Thoracic aorta (tissue), 2 donors: Measurements from ENCODE around the gene EZH1. TPM values are rescaled to one million over a fixed set of nuclear protein-coding genes. Genes with fewer than 3 reads are reported as not detected.

ENCODE experiments used
- ATAC-seq: fragments of 150-250 bp; one replicate; pipeline ENCODE4 v1.8.0; 2017; ENCODE audit warnings: low read depth; ENCODE audit not compliant: insufficient number of reproducible peaks, low FRiP score
- DNase-seq: peaks from one replicate; pipeline ENCODE4 v3.0.0-alpha.2; 2020; ENCODE audit warnings: low spot score
- H3K27ac ChIP-seq, 2 donors: fragments of 200-600 bp; sonication (generic); 1 replicate in 1 of 2; 2 replicates in 1 of 2; pipeline ENCODE4 v1.5.1; 2016; ENCODE audit warnings: mild to moderate bottlenecking in 2 of 2, moderate library complexity in 2 of 2
- H3K27me3 ChIP-seq: fragments of 200-600 bp; sonication (generic); replicated peaks from 2 replicates; pipeline ENCODE4 v1.6.0; 2016; ENCODE audit warnings: mild to moderate bottlenecking; ENCODE audit not compliant: insufficient read depth
- H3K36me3 ChIP-seq: fragments of 200-600 bp; sonication (generic); one replicate; pipeline ENCODE4 v1.5.1; 2016
- H3K4me1 ChIP-seq, 2 donors: fragments of 200-600 bp; sonication (generic); 1 replicate in 1 of 2; 2 replicates in 1 of 2; pipeline versions ENCODE4 v1.5.1 to v1.6.0; 2016; ENCODE audit warnings: low read depth in 2 of 2, mild to moderate bottlenecking in 1 of 2; ENCODE audit not compliant: control insufficient read depth in 1 of 2
- H3K4me3 ChIP-seq: fragments of 200-600 bp; sonication (generic); 2 replicates; pipeline ENCODE4 v1.5.1; 2016; ENCODE audit warnings: mild to moderate bottlenecking
- H3K9me3 ChIP-seq: fragments of 200-600 bp; sonication (generic); 2 replicates; pipeline ENCODE4 v1.5.1; 2016
- total RNA-seq, 2 donors: library from RNA; depleted of rRNA; stranded (reverse); fragments of >200 nt; gene quantifications; one replicate each; pipeline versions ENCODE4 v1.1.0 to v1.2.3, GENCODE V29; 2016
- TF ChIP-seq, protein P1 (sequence below): fragments of 200-600 bp; sonication (generic); IDR thresholded peaks from one replicate; pipeline ENCODE4 v1.5.1; 2019; ENCODE audit warnings: antibody characterized with exemption

The EZH1 gene
- 10 to 100 TPM; 66.3 to 75.2 TPM for total RNA-seq

DNA sequence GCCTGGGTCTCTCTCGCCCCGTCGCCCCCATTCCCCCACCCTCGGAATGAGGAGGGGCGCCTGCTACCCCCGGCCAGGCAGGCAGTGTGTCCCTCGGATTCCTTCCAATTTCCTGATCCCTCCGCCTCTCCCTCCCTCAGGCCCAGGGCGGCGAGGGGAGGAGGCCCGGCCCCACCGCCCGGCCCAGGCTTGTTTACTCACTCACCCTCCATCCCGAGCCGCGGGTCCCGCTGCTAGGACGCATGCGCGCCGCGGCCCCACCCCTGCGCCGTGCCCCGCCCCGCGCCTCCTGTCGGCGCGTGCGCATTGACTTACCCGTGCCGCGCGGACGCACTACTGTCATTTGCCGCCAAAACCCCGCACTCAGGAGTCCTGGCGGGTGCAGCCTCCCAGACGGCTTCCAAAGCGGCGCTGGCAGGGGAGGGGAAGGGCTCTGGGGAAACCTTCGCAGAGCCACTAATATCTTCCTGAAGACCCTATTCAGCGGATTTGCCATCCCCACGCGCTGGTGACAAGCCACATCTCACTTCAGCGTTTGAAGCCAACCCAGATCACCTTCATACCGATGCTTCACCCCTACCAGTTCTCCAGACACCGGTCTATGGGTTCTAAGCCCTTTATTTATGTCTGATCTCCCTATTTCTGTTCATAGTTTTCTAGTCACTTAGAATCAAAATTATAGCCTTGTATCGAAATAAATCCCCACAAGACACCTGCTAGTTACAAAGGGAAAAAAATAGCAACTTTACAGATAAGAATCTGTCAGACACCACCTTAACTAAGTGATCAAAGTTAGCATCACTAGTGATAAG, at the start of gene EZH1:
EZH1 (minus strand) TSS at position 235 of the 812 bp plus-strand sequence. CDS start 16,099 bp downstream, outside the sequence.
- DNase-seq (peak; percentile 54), ATAC-seq (peak; percentile 93)
- Histone ChIP-seq H3K27ac (peak within 1 kb of the TSS; percentile 89 to 93), H3K9me3 (no peaks in the 10 kb centered on the region), H3K27me3 (no peaks in the 10 kb centered on the region), H3K36me3 (no peaks in the 10 kb centered on the region), H3K4me3 (peak within 1 kb of the TSS; percentile 93), H3K4me1 (peaks cover 7 to 13% of the 10 kb centered on the region in 2 donors)
- TF ChIP-seq, protein P1, sequence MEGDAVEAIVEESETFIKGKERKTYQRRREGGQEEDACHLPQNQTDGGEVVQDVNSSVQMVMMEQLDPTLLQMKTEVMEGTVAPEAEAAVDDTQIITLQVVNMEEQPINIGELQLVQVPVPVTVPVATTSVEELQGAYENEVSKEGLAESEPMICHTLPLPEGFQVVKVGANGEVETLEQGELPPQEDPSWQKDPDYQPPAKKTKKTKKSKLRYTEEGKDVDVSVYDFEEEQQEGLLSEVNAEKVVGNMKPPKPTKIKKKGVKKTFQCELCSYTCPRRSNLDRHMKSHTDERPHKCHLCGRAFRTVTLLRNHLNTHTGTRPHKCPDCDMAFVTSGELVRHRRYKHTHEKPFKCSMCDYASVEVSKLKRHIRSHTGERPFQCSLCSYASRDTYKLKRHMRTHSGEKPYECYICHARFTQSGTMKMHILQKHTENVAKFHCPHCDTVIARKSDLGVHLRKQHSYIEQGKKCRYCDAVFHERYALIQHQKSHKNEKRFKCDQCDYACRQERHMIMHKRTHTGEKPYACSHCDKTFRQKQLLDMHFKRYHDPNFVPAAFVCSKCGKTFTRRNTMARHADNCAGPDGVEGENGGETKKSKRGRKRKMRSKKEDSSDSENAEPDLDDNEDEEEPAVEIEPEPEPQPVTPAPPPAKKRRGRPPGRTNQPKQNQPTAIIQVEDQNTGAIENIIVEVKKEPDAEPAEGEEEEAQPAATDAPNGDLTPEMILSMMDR, result peak; percentile 12

DNA sequence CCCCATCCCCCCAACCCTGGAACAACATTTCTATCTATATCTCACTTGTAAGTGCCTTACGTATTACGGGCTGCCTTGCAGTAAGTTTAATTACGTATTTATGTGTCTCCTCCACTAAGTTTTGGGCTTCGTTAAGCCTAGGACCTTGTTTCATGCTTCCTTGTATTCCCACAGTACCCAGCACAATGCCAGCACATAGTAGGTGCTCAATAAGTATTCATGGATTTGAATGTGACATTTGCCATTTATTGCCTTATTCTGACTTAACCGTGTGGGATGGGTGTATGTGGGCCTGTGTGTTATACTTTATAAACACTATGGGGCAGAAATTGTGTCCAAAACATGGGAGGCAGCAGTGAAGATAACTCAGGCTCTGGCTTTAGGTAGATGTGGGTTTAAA, 47.7 kb upstream of the EZH1 start:
- H3K4me3 ChIP-seq, result no peak overlapping the region
- ATAC-seq, result no peak
- no peaks in the 10 kb centered on the region for H3K9me3 ChIP-seq
- no peaks in the 10 kb centered on the region for H3K27me3 ChIP-seq
- no peak overlapping the region for H3K27ac ChIP-seq
- DNase-seq, result no peak
- H3K36me3 ChIP-seq, result peaks cover 6% of the 10 kb centered on the region
- H3K4me1 ChIP-seq, result peaks cover 2 to 10% of the 10 kb centered on the region in 2 donors
- TF ChIP-seq, protein P1, result no peak

DNA sequence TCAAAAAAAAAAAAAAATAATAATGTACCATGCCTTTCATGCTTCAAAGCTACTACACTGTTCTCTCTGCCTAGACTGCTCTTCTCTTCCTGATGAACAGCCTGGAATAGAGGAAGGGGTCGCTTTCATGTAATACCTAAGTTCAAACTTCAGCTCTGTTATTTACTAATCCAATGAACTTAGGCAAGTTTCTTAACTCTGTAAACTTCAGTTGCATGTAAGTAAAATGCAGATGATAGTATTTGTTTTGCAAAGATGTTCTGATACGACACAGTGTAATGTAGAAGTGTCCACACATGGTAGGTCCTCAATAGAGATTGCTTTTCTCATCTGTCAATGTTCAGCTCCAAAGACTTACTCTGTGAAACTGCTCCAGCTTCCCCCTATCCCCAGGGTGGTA, 47.1 kb upstream of the EZH1 start:
- DNase-seq, result no peak
- Histone ChIP-seq H3K27me3 (no peaks in the 10 kb centered on the region), H3K36me3 (peaks cover 6% of the 10 kb centered on the region), H3K9me3 (no peaks in the 10 kb centered on the region), H3K27ac (no peak overlapping the region), H3K4me1 (peaks cover 0 to 4% of the 10 kb centered on the region in 2 donors), H3K4me3 (no peak overlapping the region)
- no peak for ATAC-seq
- TF ChIP-seq, protein P1, result no peak

DNA sequence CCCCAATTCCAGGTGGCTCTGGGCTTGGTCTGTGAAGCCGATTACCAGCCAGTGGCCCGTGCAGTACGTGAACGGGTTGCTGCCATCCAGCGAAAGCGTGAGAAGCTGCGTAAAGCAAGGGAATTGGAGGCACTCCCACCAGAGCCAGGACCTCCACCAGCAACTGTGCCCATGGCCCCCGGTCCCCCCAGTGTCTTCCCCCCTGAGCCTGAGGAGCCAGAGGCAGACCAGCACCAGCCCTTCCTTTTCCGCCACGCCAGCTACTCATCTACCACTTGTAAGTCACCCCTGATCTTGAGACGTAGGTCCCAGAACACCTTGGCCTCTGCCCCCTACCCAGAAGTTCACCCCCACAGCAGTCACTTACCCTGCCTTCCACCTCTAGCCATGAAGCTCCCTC, 42.4 kb upstream of the EZH1 start:
- H3K36me3 ChIP-seq, result no peaks in the 10 kb centered on the region
- no peaks in the 10 kb centered on the region for H3K27me3 ChIP-seq
- ATAC-seq (no peak), DNase-seq (no peak)
- TF ChIP-seq, protein P1, result no peak
- no peaks in the 10 kb centered on the region for H3K9me3 ChIP-seq
- no peak overlapping the region for H3K4me3 ChIP-seq
- H3K4me1 ChIP-seq, result peaks cover 0 to 7% of the 10 kb centered on the region in 2 donors
- no peak overlapping the region for H3K27ac ChIP-seq

DNA sequence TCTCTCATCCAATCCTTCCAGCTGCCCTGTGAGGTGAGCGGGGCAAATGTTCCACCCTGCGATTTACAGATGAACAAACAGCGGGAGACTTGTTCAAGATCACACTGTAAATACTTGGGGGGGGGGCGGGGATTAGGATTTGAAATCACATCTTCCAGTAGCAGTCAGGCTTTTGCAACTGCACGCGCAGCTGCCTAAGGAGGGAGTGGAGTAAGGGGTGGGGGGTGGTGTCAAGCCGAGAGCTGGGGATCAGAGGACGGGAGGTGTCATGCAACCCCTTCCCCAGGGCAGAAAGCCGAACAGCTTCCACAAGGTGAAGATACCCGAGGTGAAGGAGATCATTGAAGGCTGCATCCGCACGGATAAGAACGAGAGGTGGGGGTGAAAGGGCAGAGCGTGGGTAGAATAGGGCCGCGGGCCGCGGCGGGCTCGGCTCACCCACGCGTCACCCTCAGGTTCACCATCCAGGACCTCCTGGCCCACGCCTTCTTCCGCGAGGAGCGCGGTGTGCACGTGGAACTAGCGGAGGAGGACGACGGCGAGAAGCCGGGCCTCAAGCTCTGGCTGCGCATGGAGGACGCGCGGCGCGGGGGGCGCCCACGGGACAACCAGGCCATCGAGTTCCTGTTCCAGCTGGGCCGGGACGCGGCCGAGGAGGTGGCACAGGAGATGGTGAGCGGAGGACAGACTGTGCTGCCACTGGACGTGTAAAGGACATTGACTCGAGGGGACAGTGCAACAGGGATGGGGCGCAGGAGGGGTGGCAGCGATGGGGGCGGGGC, 40.2 kb upstream of the EZH1 start:
- DNase-seq, result no peak
- Histone ChIP-seq H3K9me3 (no peaks in the 10 kb centered on the region), H3K36me3 (no peaks in the 10 kb centered on the region), H3K4me3 (no peak overlapping the region), H3K4me1 (peaks cover 2 to 18% of the 10 kb centered on the region in 2 donors), H3K27me3 (peaks cover 9% of the 10 kb centered on the region), H3K27ac (no peak overlapping the region)
- no peak for ATAC-seq
- TF ChIP-seq, protein P1, result no peak
